ENCODE results near the gene TMED10.

- TF ChIP-seq EZH2 (IDR thresholded peaks at IDR 0.05; ENCODE audit: low read depth): no peak
- no peak for TF ChIP-seq CTCF (conservative IDR thresholded peaks at IDR 0.05)
These were observed 37.9 kb downstream of the TMED10 start for GRCh38 chr14:75138492-75138891.

Data from PC-9 (cell line).